Stomach (tissue), 9 donors: ENCODE results near the gene SLC25A38. TPM values are rescaled to one million over a fixed set of nuclear protein-coding genes. Genes with fewer than 3 reads are reported as not detected.

ENCODE experiments used
- DNase-seq, 2 donors: peaks; one replicate each; pipeline versions ENCODE4 v3.0.0 to v3.0.0-alpha.2; 2013 to 2019
- H3K27ac ChIP-seq, 5 donors: fragments of 200-600 bp in 4 of 5; sonication (generic) in 4 of 5; one replicate each; pipeline ENCODE4 v1.5.1; 2013 to 2019; ENCODE audit warnings: mild to moderate bottlenecking in 1 of 5, moderate library complexity in 1 of 5
- H3K27me3 ChIP-seq, 3 donors: fragments of 200-600 bp; sonication (generic); one replicate each; pipeline ENCODE4 v1.5.1; 2017 to 2019; ENCODE audit warnings: mixed run types in 1 of 3
- H3K36me3 ChIP-seq, 4 donors: fragments of 200-600 bp; sonication (generic); 1 replicate in 3 of 4; 2 replicates in 1 of 4; pipeline ENCODE4 v1.5.1; 2016 to 2019
- H3K4me1 ChIP-seq, 4 donors: fragments of 200-600 bp; sonication (generic); one replicate each; pipeline ENCODE4 v1.5.1; 2016 to 2019
- H3K4me3 ChIP-seq, 4 donors: fragments of 200-600 bp; sonication (generic) in 3 of 4; one replicate each; pipeline ENCODE4 v1.5.1; 2016 to 2019; ENCODE audit warnings: mild to moderate bottlenecking in 1 of 4
- H3K9me3 ChIP-seq, 4 donors: fragments of 200-600 bp; sonication (generic); one replicate each; pipeline ENCODE4 v1.5.1; 2016 to 2019
- EP300 ChIP-seq: sonication (generic); formaldehyde crosslinking; IDR thresholded peaks from one replicate; pipeline ENCODE4 v1.6.1; 2017; ENCODE audit warnings: antibody characterized with exemption
- POLR2A ChIP-seq, 4 donors: fragments of 450-650 bp; IDR thresholded peaks; one replicate each; pipeline ENCODE4 v1.6.1; 2016; ENCODE audit warnings: antibody characterized with exemption in 4 of 4, control low read depth in 2 of 4, mild to moderate bottlenecking in 1 of 4, moderate library complexity in 1 of 4
- POLR2AphosphoS5 ChIP-seq, 3 donors: sonication (generic); formaldehyde crosslinking; IDR thresholded peaks; one replicate each; pipeline ENCODE4 v1.6.1; 2016; ENCODE audit warnings: antibody characterized with exemption in 3 of 3
- WGBS, 5 donors: extraction: QIAGEN DNeasy Blood & Tissue Kit in 3 of 5; methylation state at CpG; one replicate each; pipeline versions ENCODE4 v1.1.5 to v1.1.7; 2013 to 2018; 5-methylcytosine and 5-hydroxymethylcytosine counted together
- intact Hi-C: fragments of 100-400 bp; cut with DNase I; formaldehyde crosslinking; loops from one replicate; pipeline ENCODE4 v1.15.1; 2023; ENCODE audit warnings: low total_unique reads
- polyA plus RNA-seq, 3 donors: library from polyadenylated mRNA; stranded (reverse); fragments of 200-250 nt; gene quantifications; one replicate each; pipeline ENCODE4 v1.2.3, GENCODE V29; 2013
- total RNA-seq, 5 donors: library from RNA; depleted of rRNA; stranded (reverse); fragments of >200 nt; gene quantifications; one replicate each; pipeline versions ENCODE4 v1.1.0 to v1.2.3, GENCODE V29; 2014 to 2016
- TF ChIP-seq, protein P1 (sequence below), 7 experiments: fragments of 450-650 bp in 4 of 7; fragments of 200-600 bp in 3 of 7; sonication (generic) in 3 of 7; IDR thresholded peaks; one replicate each; pipeline ENCODE4 v1.5.1; 2016 to 2019; ENCODE audit warnings: antibody characterized with exemption in 7 of 7, control low read depth in 2 of 7, mild to moderate bottlenecking in 1 of 7
- donor health status: healthy with polysubstance abuse.
- donor health status: Bipolar disorder and iron deficiency.
- donor health status: healthy.

Gene SLC25A38
- total and polyA plus RNA-seq, 8 donors = 14.7 to 119 (median 28.9) TPM

DNA sequence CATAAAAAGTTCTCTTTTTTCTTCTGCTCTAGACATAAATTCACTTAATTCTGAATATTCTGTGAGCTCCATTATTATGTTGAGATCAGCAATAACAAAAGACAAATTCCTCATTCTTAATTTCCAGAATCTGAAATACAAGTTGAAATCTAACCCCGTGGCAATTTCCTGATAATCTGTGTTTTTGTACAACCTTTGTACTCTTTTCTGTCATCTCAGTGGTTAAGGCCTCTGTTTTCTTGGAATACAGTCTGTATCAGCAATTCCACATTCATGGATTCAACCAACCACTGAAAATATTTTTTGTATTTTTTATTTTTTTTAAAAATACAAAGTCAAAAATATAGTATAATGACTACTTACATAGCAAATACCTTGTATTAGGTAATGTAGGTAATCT is 45.0 kb upstream of the SLC25A38 start:
- Histone ChIP-seq H3K4me3 (no peak overlapping the region), H3K4me1 (no peaks in the 10 kb centered on the region), H3K9me3 (no peaks in the 10 kb centered on the region), H3K27me3 (peaks cover 0 to 5% (median 0%) of the 10 kb centered on the region in 3 donors), H3K27ac (no peak overlapping the region), H3K36me3 (no peaks in the 10 kb centered on the region)
- WGBS, 5 donors = 57 to 85% (median 72%) methylated on average over 1 of the region's 1 CpG
- intact Hi-C loops = no loop called here
- TF ChIP-seq, protein P1, sequence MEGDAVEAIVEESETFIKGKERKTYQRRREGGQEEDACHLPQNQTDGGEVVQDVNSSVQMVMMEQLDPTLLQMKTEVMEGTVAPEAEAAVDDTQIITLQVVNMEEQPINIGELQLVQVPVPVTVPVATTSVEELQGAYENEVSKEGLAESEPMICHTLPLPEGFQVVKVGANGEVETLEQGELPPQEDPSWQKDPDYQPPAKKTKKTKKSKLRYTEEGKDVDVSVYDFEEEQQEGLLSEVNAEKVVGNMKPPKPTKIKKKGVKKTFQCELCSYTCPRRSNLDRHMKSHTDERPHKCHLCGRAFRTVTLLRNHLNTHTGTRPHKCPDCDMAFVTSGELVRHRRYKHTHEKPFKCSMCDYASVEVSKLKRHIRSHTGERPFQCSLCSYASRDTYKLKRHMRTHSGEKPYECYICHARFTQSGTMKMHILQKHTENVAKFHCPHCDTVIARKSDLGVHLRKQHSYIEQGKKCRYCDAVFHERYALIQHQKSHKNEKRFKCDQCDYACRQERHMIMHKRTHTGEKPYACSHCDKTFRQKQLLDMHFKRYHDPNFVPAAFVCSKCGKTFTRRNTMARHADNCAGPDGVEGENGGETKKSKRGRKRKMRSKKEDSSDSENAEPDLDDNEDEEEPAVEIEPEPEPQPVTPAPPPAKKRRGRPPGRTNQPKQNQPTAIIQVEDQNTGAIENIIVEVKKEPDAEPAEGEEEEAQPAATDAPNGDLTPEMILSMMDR (IDR thresholded peaks at IDR 0.05) = no peak
- no peak for TF ChIP-seq POLR2AphosphoS5 (IDR thresholded peaks at IDR 0.05)
- no peak for TF ChIP-seq EP300
- no peak for TF ChIP-seq POLR2A (IDR thresholded peaks at IDR 0.05)
- DNase-seq = no peak

- Histone ChIP-seq H3K4me1 (no peaks in the 10 kb centered on the region), H3K9me3 (no peaks in the 10 kb centered on the region), H3K27ac (no peak overlapping the region), H3K36me3 (no peaks in the 10 kb centered on the region), H3K4me3 (no peak overlapping the region), H3K27me3 (peaks cover 0 to 5% (median 0%) of the 10 kb centered on the region in 3 donors)
- DNase-seq = no peak
- 47 to 100% (median 81%) methylated on average over 1 of the region's 1 CpG for WGBS, 5 donors
- intact Hi-C loops = no loop called here
- TF ChIP-seq, protein P1 (IDR thresholded peaks at IDR 0.05) = no peak
- TF ChIP-seq POLR2A (IDR thresholded peaks at IDR 0.05) = no peak
- TF ChIP-seq POLR2AphosphoS5 (IDR thresholded peaks at IDR 0.05) = no peak
- no peak for TF ChIP-seq EP300
Observed at GRCh38 chr3:39339086-39339485, 44.1 kb upstream of the SLC25A38 start.

- Histone ChIP-seq H3K27ac (no peak overlapping the region), H3K9me3 (no peaks in the 10 kb centered on the region), H3K36me3 (no peaks in the 10 kb centered on the region), H3K27me3 (peaks cover 0 to 5% (median 0%) of the 10 kb centered on the region in 3 donors), H3K4me1 (no peaks in the 10 kb centered on the region), H3K4me3 (no peak overlapping the region)
- 60 to 92% (median 85%) methylated on average over 1 of the region's 1 CpG for WGBS, 5 donors
- no peak for TF ChIP-seq POLR2A (IDR thresholded peaks at IDR 0.05)
- no peak for TF ChIP-seq EP300
- TF ChIP-seq POLR2AphosphoS5 (IDR thresholded peaks at IDR 0.05) = no peak
- TF ChIP-seq, protein P1 (IDR thresholded peaks at IDR 0.05) = no peak
- no peak for DNase-seq
- intact Hi-C loops = no loop called here
Observed at GRCh38 chr3:39343076-39343717, 40.0 kb upstream of the SLC25A38 start.

DNA sequence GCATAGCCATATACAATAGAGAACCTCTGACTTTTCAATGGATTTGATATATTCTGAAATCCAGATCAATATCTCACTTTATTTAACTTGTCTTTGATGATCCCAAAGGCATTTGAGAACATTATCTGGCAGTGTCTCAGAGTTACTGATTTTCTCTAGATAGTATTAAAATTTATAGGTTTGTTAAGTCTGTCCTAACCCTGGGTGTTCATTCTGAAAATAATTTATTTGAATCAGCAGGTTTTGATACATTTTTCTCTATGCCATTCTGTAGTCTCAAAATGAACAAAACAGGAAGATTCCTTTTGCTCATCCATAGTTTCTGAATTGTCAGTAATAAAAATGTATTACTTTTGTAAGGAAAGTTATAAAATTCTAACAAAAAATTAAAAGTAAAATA is 39.4 kb upstream of the SLC25A38 start:
- intact Hi-C loops = no loop called here
- no peaks in the 10 kb centered on the region for H3K9me3 ChIP-seq
- H3K4me3 ChIP-seq = no peak overlapping the region
- DNase-seq = no peak
- TF ChIP-seq, protein P1 (IDR thresholded peaks at IDR 0.05) = no peak
- no peak for TF ChIP-seq POLR2A (IDR thresholded peaks at IDR 0.05)
- no peak for TF ChIP-seq EP300
- no peak for TF ChIP-seq POLR2AphosphoS5 (IDR thresholded peaks at IDR 0.05)
- peaks cover 0 to 5% (median 0%) of the 10 kb centered on the region in 3 donors for H3K27me3 ChIP-seq
- H3K36me3 ChIP-seq = no peaks in the 10 kb centered on the region
- H3K4me1 ChIP-seq = peaks cover 0 to 2% (median 1%) of the 10 kb centered on the region in 4 donors
- no peak overlapping the region for H3K27ac ChIP-seq
